GM12878 (cell line): ENCODE measurements around the gene APOE. TPM values are rescaled to one million over a fixed set of nuclear protein-coding genes. Genes with fewer than 3 reads are reported as not detected.

ENCODE experiments used
- ATAC-seq: fragments of 200-7000 bp; cut with Tn5 transposase; 3 replicates; pipeline ENCODE4 v1.9.1; 2020; ENCODE audit warnings: mild to moderate bottlenecking, moderate library complexity
- BruUV-seq: library from RNA; stranded (reverse); fragments of 400-500 nt; replicated peaks from 2 replicates; lab custom pipeline; 2021; lab: Mats Ljungman, UMichigan
- CTCF ChIA-PET: fragments of 300-600 bp; sonication (Branson Sonifier 250); formaldehyde crosslinking; extraction: SDS; loops from one replicate; lab custom pipeline; 2021; ENCODE audit warnings: inconsistent platforms; lab: Yijun Ruan, JAX
- POLR2A ChIA-PET: fragments of 350-600 bp; formaldehyde crosslinking; extraction: SDS; loops from one replicate; lab custom pipeline; 2021; ENCODE audit warnings: inconsistent platforms; lab: Charles Lee
- RAD21 ChIA-PET: fragments of 300-600 bp; sonication (Branson Sonifier 250); formaldehyde crosslinking; loops from one replicate; lab custom pipeline; 2023; ENCODE audit warnings: antibody characterized with exemption; ENCODE audit not compliant: unreplicated experiment; lab: Charles Lee
- SMC1A ChIA-PET: fragments of 300-600 bp; sonication (Branson Sonifier 250); formaldehyde crosslinking; loops from one replicate; lab custom pipeline; 2023; ENCODE audit not compliant: unreplicated experiment, uncharacterized antibody; lab: Charles Lee
- DNase-seq: peaks from one replicate; pipeline ENCODE4 v3.0.0-alpha.2; 2011; ENCODE audit warnings: low read depth, low spot score
- FAIRE-seq: peaks from 3 replicates; lab custom pipeline; 2011; peaks lifted over from hg19 to GRCh38; lab: Jason Lieb, UNC
- H2AFZ ChIP-seq: 2 replicates; pipeline ENCODE4 v1.6.0; 2011; ENCODE audit warnings: low read depth, low read length, control low read depth; ENCODE audit not compliant: control insufficient read depth
- H3K27ac ChIP-seq: 2 replicates; pipeline ENCODE4 v1.5.1; 2011; ENCODE audit warnings: control low read depth; ENCODE audit not compliant: control insufficient read depth, insufficient read depth
- H3K27me3 ChIP-seq, 2 experiments: replicated peaks in 1 of 2; 2 replicates each; pipeline versions ENCODE4 v1.6.0 to v1.6.1; 2011; ENCODE audit warnings: low read length in 1 of 2; ENCODE audit not compliant: control insufficient read depth in 2 of 2, insufficient read depth in 2 of 2
- H3K36me3 ChIP-seq, 2 experiments: 2 replicates each; pipeline ENCODE4 v1.5.1; 2011; ENCODE audit warnings: low read length in 1 of 2; ENCODE audit not compliant: control insufficient read depth in 2 of 2, insufficient read depth in 2 of 2
- H3K4me1 ChIP-seq: 2 replicates; pipeline ENCODE4 v1.6.1; 2011; ENCODE audit warnings: mild to moderate bottlenecking, low read length, moderate library complexity, mixed read lengths; ENCODE audit not compliant: control insufficient read depth, insufficient read depth
- H3K4me2 ChIP-seq: 2 replicates; pipeline ENCODE4 v1.6.0; 2011; ENCODE audit warnings: control low read depth; ENCODE audit not compliant: control insufficient read depth, insufficient read depth
- H3K4me3 ChIP-seq: fragments of 200-600 bp; sonication (generic); 2 replicates; pipeline ENCODE4 v1.5.1; 2016
- H3K79me2 ChIP-seq: 2 replicates; pipeline ENCODE4 v1.6.0; 2011; ENCODE audit warnings: low read length; ENCODE audit not compliant: control insufficient read depth, insufficient read depth
- H3K9ac ChIP-seq: 2 replicates; pipeline ENCODE4 v1.8.0; 2011; ENCODE audit warnings: low read length, control low read depth, mixed read lengths; ENCODE audit not compliant: control insufficient read depth, insufficient read depth
- H3K9me3 ChIP-seq: replicated peaks from 3 replicates; pipeline ENCODE4 v1.5.1; 2011; ENCODE audit warnings: mild to moderate bottlenecking, low read length; ENCODE audit not compliant: control insufficient read depth, insufficient read depth
- H4K20me1 ChIP-seq: 2 replicates; pipeline ENCODE4 v1.6.0; 2011; ENCODE audit not compliant: control insufficient read depth, insufficient read depth
- BACH1 ChIP-seq: fragments of 450-650 bp; IDR thresholded peaks from 2 replicates; pipeline ENCODE4 v1.6.1; 2017; ENCODE audit warnings: mild to moderate bottlenecking, borderline replicate concordance
- GABPA ChIP-seq: IDR thresholded peaks from 2 replicates; pipeline ENCODE4 v1.6.1; 2014; ENCODE audit warnings: antibody characterized with exemption, low read depth, mild to moderate bottlenecking, inconsistent platforms
- GATAD2B ChIP-seq: fragments of 450-650 bp; conservative IDR thresholded peaks from 2 replicates; pipeline ENCODE4 v1.6.1; 2017; ENCODE audit warnings: low read depth, mild to moderate bottlenecking, moderate library complexity
- NFYA ChIP-seq: IDR thresholded peaks from 2 replicates; pipeline ENCODE4 v1.6.1; 2011; ENCODE audit warnings: low read depth, mild to moderate bottlenecking, low read length, improper control_type of control experiment, borderline replicate concordance
- PAX5 ChIP-seq: IDR thresholded peaks from 2 replicates; pipeline ENCODE4 v1.6.1; 2011; ENCODE audit warnings: low read depth, low read length, borderline replicate concordance
- RUNX3 ChIP-seq: IDR thresholded peaks from 2 replicates; pipeline ENCODE4 v1.6.1; 2012; ENCODE audit warnings: low read length, inconsistent platforms
- SP1 ChIP-seq: IDR thresholded peaks from one replicate; pipeline ENCODE4 v1.6.1; 2011; ENCODE audit warnings: low read depth, low read length
- SPI1 ChIP-seq: IDR thresholded peaks from 2 replicates; pipeline ENCODE4 v1.6.1; 2011; ENCODE audit warnings: low read depth, mild to moderate bottlenecking, low read length, moderate library complexity, borderline replicate concordance; ENCODE audit not compliant: insufficient read depth
- WGBS: methylation state at CpG from one replicate; pipeline ENCODE4 v1.1.6; 2016; ENCODE audit warnings: low lambda C conversion rate; ENCODE audit not compliant: insufficient replicate concordance, insufficient coverage; ENCODE audit errors: missing lambda C conversion rate; 5-methylcytosine and 5-hydroxymethylcytosine counted together
- in situ Hi-C: fragments of 300-500 bp; cut with MboI; formaldehyde crosslinking; loops from 9 replicates; pipeline ENCODE4 v1.14.3; 2018; ENCODE audit warnings: mixed read lengths
- intact Hi-C: fragments of 100-400 bp; cut with micrococcal nuclease; formaldehyde crosslinking; loops from one replicate; pipeline ENCODE4 v1.14.2; 2022; ENCODE audit not compliant: unreplicated experiment
- polyA plus RNA-seq, 11 experiments: library from polyadenylated mRNA; depleted of rRNA in 4 of 11; unstranded in 6 of 11; stranded (reverse) in 5 of 11; fragments of >200 nt; fragmentation: Nextera tagmentation in 4 of 11; fragmentation: Illumina TruSeq in 1 of 11; extraction: Ambion mirVana in 4 of 11; extraction: Trizol in 1 of 11; gene quantifications; 1 replicate in 1 of 11; 2 replicates in 10 of 11; pipeline versions ENCODE4 v1.2.1 to v1.2.3, GENCODE V29; 2011 to 2016; ENCODE audit warnings: inconsistent platforms in 2 of 11, missing spikeins in 2 of 11, low read depth in 1 of 11
- total RNA-seq, 4 experiments: library from RNA; depleted of rRNA in 3 of 4; stranded (reverse); fragments of >200 nt in 3 of 4; fragmentation: Illumina TruSeq in 1 of 4; extraction: Trizol in 1 of 4; gene quantifications; 2 replicates each; pipeline versions ENCODE4 v1.2.1 to v1.2.3, GENCODE V29; 2013 to 2021
- TF ChIP-seq, protein P1 (sequence below): fragments of 450-650 bp; IDR thresholded peaks from 2 replicates; pipeline ENCODE4 v1.6.1; 2016; ENCODE audit warnings: mild to moderate bottlenecking
- TF ChIP-seq, protein P2 (sequence below): fragments of 450-650 bp; formaldehyde crosslinking; IDR thresholded peaks from 2 replicates; pipeline ENCODE4 v1.4.0; 2022; ENCODE audit warnings: mild to moderate bottlenecking, moderate library complexity

The APOE gene
- total and polyA plus RNA-seq, 10 of the 15 experiments (the other 5 are each of a cell fraction or from before 2014, with no cell fraction given): 0.22 to 3.7 (median 0.44) TPM; not detected in 4

DNA sequence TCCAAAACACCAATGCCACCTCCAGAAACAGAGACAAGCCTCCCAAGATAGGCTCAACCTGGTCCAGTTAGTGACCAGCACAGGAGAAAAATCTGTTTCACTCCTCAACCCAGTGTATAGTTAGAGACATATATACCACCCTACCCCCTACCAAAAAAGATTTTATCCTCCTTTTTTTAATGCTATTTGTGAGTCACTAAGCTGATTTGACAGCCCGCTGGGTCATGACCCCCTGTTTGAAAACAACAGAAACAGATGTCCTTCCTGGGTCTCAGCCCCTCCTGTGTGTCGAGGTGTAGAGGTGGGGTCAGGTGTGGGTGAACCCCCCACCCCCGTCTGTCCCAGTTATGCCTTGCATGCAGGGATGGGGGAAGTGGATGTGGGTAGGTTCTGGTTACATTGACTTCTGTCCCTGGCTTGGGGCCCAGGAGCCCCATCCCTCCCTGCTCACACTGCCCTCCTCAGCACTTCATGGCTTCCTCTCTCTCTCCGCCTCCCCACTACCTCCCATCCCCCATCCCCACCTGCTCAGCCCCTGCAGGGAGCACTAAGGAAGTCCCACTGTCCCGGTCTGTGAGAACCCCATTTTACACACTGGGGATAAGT is 28.6 kb upstream of the APOE start:
- intact Hi-C loops: no loop called here
- no peaks in the 10 kb centered on the region for H3K4me1 ChIP-seq
- no peak overlapping the region for H3K27ac ChIP-seq
- no peaks in the 10 kb centered on the region for H4K20me1 ChIP-seq
- H3K4me3 ChIP-seq: no peak overlapping the region
- H3K9ac ChIP-seq: no peak overlapping the region
- FAIRE-seq: no peak
- DNase-seq: no peak
- CTCF ChIA-PET: no interaction called here
- no peaks in the 10 kb centered on the region; a peak in 1 of 4 replicates for H3K27me3 ChIP-seq
- SMC1A ChIA-PET: no interaction called here
- H3K79me2 ChIP-seq: no peaks in the 10 kb centered on the region
- H3K9me3 ChIP-seq: no peaks in the 10 kb centered on the region
- no TSS peak for BruUV-seq
- 4% methylated on average over 4 of the region's 5 CpGs for whole genome bisulfite sequencing
- POLR2A ChIA-PET: no interaction called here
- in situ Hi-C loops: no loop called here
- H3K36me3 ChIP-seq: no peaks in the 10 kb centered on the region
- no peak for ATAC-seq
- no peak overlapping the region for H3K4me2 ChIP-seq
- RAD21 ChIA-PET: interaction anchor here (0.6 kb wide), 1 partner anchor 306 kb away, joined by 3 read pairs; no protein-coding TSS in a partner anchor
- TF ChIP-seq, protein P1, sequence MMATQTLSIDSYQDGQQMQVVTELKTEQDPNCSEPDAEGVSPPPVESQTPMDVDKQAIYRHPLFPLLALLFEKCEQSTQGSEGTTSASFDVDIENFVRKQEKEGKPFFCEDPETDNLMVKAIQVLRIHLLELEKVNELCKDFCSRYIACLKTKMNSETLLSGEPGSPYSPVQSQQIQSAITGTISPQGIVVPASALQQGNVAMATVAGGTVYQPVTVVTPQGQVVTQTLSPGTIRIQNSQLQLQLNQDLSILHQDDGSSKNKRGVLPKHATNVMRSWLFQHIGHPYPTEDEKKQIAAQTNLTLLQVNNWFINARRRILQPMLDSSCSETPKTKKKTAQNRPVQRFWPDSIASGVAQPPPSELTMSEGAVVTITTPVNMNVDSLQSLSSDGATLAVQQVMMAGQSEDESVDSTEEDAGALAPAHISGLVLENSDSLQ: no peak
- no peak for TF ChIP-seq GABPA
- no peak for TF ChIP-seq NFYA
- TF ChIP-seq, protein P2, sequence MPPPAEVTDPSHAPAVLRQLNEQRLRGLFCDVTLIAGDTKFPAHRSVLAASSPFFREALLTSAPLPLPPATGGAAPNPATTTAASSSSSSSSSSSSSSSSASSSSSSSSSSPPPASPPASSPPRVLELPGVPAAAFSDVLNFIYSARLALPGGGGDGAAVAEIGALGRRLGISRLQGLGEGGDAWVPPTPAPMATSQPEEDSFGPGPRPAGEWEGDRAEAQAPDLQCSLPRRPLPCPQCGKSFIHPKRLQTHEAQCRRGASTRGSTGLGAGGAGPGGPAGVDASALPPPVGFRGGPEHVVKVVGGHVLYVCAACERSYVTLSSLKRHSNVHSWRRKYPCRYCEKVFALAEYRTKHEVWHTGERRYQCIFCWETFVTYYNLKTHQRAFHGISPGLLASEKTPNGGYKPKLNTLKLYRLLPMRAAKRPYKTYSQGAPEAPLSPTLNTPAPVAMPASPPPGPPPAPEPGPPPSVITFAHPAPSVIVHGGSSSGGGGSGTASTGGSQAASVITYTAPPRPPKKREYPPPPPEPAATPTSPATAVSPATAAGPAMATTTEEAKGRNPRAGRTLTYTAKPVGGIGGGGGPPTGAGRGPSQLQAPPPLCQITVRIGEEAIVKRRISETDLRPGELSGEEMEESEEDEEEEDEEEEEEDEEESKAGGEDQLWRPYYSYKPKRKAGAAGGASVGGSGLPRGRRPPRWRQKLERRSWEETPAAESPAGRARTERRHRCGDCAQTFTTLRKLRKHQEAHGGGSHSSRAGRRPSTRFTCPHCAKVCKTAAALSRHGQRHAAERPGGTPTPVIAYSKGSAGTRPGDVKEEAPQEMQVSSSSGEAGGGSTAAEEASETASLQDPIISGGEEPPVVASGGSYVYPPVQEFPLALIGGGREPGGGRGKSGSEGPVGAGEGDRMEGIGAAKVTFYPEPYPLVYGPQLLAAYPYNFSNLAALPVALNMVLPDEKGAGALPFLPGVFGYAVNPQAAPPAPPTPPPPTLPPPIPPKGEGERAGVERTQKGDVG (CRISPR knock-in tag): no peak
- no peak for TF ChIP-seq SPI1
- no peak for TF ChIP-seq PAX5
- TF ChIP-seq SP1: no peak
- TF ChIP-seq BACH1: no peak
- no peak for TF ChIP-seq RUNX3
- TF ChIP-seq GATAD2B: no peak
- TF ChIP-seq, all 136 proteins: peak for 0
- no peak overlapping the region for H2AFZ ChIP-seq
